Measurements from ENCODE around the gene ERRFI1. TPM values are rescaled to one million over a fixed set of nuclear protein-coding genes. Genes with fewer than 3 reads are reported as not detected.

The ERRFI1 gene
- total RNA-seq, 1 experiment from 2014 or later = 66.9 TPM

DNA sequence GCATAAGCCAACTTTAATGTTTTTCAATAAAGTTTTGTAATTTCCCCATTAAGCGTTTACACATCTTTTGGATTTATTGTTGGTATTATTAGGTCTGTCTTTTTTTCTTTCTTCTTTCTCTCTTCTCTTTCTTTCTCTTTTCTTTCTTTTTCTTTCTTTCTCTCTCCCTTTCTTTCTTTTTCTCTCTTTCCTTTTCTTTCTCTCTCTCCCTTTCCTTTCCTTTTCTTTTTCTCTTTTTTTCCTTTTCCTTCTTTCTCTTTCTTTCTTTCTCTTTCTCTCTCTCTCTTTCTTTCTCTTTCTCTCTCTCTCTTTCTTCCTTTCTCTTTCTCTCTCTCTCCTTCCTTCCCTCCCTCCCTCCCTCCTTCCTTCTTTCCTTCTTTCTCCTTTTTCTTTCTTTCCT is 31.3 kb downstream of the ERRFI1 start:
- H3K9me3 ChIP-seq = no peaks in the 10 kb centered on the region
- H3K4me3 ChIP-seq = no peak overlapping the region
- H3K36me3 ChIP-seq = peaks cover 7% of the 10 kb centered on the region
- no peak for DNase-seq
- H3K27me3 ChIP-seq = no peaks in the 10 kb centered on the region

- Histone ChIP-seq H3K36me3 (peaks cover 13% of the 10 kb centered on the region), H3K4me3 (no peak overlapping the region), H3K27me3 (no peaks in the 10 kb centered on the region), H3K9me3 (no peaks in the 10 kb centered on the region)
- no peak for DNase-seq
Observed at GRCh38 chr1:7993593-7994479, 32.3 kb downstream of the ERRFI1 start.

GRCh38 chr1:7992885-7993284 is 33.2 kb downstream of the ERRFI1 start:
- Histone ChIP-seq H3K9me3 (no peaks in the 10 kb centered on the region), H3K27me3 (no peaks in the 10 kb centered on the region), H3K4me3 (no peak overlapping the region), H3K36me3 (peaks cover 17% of the 10 kb centered on the region)
- DNase-seq = no peak

DNA sequence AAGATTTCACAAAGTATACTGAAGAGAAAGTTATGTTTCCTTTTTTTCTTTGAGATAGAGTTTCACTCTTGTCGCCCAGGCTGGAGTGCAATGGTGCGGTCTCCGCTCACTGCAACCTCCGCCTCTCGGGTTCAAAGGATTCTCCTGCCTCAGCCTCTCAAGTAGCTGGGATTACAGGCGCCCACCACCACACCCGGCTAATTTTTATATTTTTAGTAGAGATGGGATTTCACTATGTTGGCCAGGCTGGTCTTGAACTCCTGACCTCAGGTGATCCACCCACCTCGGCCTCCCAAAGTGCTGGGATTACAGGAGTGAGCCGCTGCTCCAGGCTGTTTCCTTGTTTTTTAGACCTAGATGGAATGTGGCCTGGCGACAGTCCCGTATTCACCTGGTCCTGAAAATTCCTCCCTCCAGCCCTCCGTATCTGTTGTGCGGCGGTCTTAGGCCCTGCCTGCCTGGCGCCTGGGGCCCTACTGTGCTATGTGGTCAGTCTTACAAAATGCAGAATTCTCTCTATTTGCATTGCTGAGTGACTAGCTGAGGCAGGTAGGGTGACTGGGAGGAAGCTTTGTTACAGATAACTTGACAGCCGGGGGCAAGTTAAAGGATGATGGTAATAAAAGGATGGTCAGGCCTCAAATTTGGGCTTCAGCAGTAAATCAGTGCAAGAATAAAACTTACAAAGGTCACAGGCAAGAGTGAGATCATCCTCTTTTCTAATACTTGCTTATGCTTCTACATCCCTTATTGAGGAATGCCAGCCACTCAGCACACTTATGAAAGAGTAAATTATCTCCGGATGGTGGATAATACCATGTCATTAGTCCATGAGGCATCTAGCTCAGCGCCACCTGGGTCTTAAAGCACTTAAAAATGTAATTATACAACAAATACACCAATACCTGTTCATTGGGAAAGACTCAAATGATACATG is 34.3 kb downstream of the ERRFI1 start:
- Histone ChIP-seq H3K9me3 (no peaks in the 10 kb centered on the region), H3K4me3 (no peak overlapping the region), H3K36me3 (peaks cover 25% of the 10 kb centered on the region), H3K27me3 (no peaks in the 10 kb centered on the region)
- no peak for DNase-seq

- H3K36me3 ChIP-seq = peaks cover 37% of the 10 kb centered on the region
- DNase-seq = no peak
- no peaks in the 10 kb centered on the region for H3K27me3 ChIP-seq
- no peaks in the 10 kb centered on the region for H3K9me3 ChIP-seq
- no peak overlapping the region for H3K4me3 ChIP-seq
Observed at GRCh38 chr1:7989762-7990428, 36.2 kb downstream of the ERRFI1 start.

DNA sequence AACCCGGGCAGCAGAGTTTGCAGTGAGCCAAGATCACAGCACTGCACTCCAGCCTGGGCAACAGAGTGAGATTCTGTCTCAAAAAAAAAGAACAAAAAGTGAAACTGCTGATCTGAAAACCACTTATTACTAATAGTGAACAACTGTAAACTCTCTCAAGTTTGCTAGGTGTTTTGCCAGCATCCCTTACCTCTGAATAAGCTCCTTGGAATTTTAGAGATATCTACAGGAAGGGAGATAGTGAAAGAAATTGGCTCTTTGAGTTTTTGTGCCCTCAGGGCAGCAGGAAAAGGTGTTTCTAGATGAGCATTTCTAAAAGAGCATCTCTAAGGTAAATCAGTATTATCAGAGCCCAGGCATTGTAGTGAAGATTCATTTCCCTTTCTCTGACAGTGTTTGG is 37.5 kb downstream of the ERRFI1 start:
- DNase-seq = no peak
- Histone ChIP-seq H3K9me3 (no peaks in the 10 kb centered on the region), H3K36me3 (peaks cover 48% of the 10 kb centered on the region), H3K4me3 (no peak overlapping the region), H3K27me3 (no peaks in the 10 kb centered on the region)

DNA sequence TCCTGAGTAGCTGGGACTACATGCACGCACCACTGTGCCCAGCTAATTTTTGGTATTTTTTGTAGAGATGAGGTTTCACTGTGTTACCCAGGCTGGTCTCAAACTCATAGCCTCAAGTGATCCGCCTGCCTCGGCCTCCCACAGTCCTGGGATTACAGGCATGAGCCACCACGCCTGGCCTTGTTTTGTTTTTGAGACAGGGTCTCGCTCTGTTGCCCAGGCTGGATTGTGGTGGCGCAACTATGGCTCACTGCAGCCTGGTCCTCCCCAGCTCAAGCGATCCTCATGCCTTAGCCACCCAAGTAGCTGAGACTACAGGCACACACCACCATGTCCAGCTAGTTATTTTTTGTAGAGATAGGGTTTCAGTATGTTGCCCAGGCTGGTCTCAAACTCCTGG is 38.6 kb downstream of the ERRFI1 start:
- DNase-seq = no peak
- Histone ChIP-seq H3K36me3 (peaks cover 58% of the 10 kb centered on the region), H3K27me3 (no peaks in the 10 kb centered on the region), H3K9me3 (no peaks in the 10 kb centered on the region), H3K4me3 (no peak overlapping the region)

DNA sequence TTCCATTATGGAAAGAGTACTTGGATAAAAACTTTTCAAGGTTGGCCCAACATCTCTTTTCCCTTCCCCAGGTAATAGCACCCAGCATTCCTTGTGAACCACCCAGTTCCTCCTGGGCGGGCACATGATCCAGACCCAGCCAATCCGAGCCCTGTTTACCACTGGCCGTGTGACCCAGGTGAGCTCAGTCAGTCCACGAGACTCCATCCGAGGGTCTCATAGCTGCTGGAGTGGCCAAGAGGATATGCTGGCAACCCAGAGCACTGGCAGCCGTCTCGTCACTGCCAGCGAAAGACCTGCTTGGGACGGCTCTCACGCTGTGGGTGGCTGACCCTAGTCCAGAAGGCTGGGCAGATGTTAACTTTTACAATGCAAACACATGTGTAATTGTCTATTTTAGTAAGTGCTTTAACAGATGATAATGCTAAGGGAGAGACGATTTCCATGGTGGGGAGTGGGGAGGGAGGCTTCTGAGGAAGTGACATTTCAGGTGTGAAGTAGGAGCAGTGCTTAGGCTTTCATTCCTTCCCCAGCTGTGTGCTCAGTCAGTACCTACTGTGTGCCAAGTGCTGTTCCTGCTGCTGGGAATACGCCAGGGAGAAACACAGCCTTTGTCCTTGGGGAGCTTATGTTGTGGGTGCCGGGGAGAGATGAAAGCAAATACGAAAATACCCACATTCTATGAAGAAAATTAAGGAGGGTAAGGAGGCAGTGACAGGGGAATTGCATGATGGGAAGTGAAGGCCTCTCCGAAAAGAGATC is 40.1 kb downstream of the ERRFI1 start:
- no peaks in the 10 kb centered on the region for H3K9me3 ChIP-seq
- DNase-seq = no peak
- no peaks in the 10 kb centered on the region for H3K27me3 ChIP-seq

DNA sequence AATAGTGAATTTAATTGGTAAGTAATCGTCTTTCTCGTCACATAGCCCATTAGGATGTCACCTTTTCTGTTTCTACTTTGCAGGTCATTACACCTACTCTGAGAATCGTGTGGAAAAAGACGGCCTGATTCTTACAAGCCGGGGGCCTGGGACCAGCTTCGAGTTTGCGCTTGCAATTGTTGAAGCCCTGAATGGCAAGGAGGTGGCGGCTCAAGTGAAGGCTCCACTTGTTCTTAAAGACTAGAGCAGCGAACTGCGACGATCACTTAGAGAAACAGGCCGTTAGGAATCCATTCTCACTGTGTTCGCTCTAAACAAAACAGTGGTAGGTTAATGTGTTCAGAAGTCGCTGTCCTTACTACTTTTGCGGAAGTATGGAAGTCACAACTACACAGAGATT is 41.3 kb downstream of the ERRFI1 start:
- H3K27me3 ChIP-seq = no peaks in the 10 kb centered on the region
- peaks cover 72% of the 10 kb centered on the region for H3K36me3 ChIP-seq
- no peak for DNase-seq
- no peaks in the 10 kb centered on the region for H3K9me3 ChIP-seq
- H3K4me3 ChIP-seq = no peak overlapping the region

More for the DNA sequence above, 40.1 kb downstream of the ERRFI1 start:
- Histone ChIP-seq H3K4me3 (no peak overlapping the region), H3K36me3 (peaks cover 63% of the 10 kb centered on the region)

DNA sequence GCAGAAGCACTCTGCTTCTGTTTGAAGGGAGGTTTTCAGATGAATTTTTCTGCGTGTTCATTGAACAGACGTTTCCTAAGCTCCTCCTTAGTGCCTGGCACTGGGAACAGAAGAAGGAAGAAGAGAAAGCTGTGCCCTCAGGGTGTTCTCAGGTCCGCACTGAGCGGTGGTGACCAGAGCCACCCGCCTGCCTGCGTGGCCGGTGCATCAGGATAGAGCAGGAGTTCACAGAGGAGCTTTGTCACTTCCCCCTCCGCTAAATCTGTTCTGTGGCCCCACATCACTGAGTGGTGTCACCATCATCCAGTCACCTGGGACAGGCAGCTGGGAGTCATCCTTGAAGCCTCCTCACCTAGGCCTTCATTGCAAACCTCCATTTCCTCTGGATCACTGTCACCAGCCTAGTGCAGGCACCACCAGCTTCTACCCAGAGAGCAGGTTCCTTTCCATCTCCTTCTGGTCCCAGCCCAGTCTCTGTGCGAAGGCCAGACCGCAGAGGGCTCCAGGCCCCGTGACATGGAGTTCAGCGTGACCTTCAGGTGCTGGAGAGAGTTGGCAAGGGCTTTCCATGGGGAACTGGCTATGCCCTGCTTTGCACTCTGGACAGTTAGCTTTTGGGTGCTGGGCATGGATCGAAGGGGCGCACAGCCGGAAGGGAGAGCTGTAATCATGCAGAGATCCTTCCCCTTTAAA is 42.9 kb downstream of the ERRFI1 start:
- no peaks in the 10 kb centered on the region for H3K9me3 ChIP-seq
- H3K36me3 ChIP-seq = peaks cover 73% of the 10 kb centered on the region
- no peaks in the 10 kb centered on the region for H3K27me3 ChIP-seq
- no peak for DNase-seq
- H3K4me3 ChIP-seq = no peak overlapping the region

DNA sequence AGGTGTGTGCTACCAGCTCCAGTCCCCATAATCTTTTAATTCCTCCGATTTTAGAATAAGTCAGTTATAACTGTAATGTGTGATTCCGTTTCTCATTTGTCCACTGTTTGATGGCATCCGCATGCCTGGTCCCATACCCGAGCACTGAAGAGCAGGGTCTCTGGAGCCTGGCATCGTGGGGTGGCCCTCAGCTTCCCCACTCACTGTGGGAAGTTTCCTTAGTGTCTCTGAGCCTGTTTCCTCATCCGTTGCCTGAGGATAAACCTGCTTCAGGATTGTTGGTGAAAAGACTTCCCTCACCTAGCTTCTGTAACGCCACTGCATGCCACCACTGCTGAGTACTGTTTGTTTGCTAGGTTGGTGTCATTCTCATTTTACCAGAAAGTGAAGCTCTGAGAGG is 45.1 kb downstream of the ERRFI1 start:
- no peak overlapping the region for H3K4me3 ChIP-seq
- H3K36me3 ChIP-seq = peaks cover 73% of the 10 kb centered on the region
- DNase-seq = no peak
- no peaks in the 10 kb centered on the region for H3K27me3 ChIP-seq
- no peaks in the 10 kb centered on the region for H3K9me3 ChIP-seq

GRCh38 chr1:7975212-7975865 is 50.8 kb downstream of the ERRFI1 start:
- Histone ChIP-seq H3K27me3 (no peaks in the 10 kb centered on the region), H3K36me3 (peaks cover 71% of the 10 kb centered on the region), H3K4me3 (no peak overlapping the region), H3K9me3 (no peaks in the 10 kb centered on the region)
- DNase-seq = peak; percentile 63

GRCh38 chr1:7973086-7973485 is 53.0 kb downstream of the ERRFI1 start:
- no peak overlapping the region for H3K4me3 ChIP-seq
- peaks cover 76% of the 10 kb centered on the region for H3K36me3 ChIP-seq
- DNase-seq = no peak
- H3K9me3 ChIP-seq = no peaks in the 10 kb centered on the region
- H3K27me3 ChIP-seq = no peaks in the 10 kb centered on the region

- Histone ChIP-seq H3K9me3 (no peaks in the 10 kb centered on the region), H3K36me3 (peaks cover 80% of the 10 kb centered on the region), H3K27me3 (no peaks in the 10 kb centered on the region), H3K4me3 (no peak overlapping the region)
- DNase-seq = no peak
Observed at GRCh38 chr1:7972285-7972684, 53.8 kb downstream of the ERRFI1 start.

DNA sequence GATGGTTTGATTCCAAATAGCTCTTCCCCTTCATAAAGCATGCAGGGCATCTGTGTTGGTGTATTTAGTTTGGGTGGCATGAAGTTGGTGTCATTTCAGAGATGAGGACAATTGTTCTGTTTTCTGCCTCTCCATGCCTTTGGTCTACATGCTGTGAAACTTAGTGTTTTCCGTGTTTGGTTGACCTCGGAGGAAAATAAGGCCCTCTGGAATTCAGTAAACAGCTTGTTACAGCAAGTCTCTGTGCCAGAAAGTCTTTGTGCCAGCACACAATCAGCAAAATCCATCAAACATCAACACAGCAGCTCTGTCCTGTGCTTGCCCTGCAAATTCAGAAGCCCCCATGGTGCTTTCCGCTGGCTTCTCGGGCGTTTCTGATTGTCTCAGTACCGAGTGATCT is 55.1 kb downstream of the ERRFI1 start:
- Histone ChIP-seq H3K9me3 (no peaks in the 10 kb centered on the region), H3K4me3 (no peak overlapping the region), H3K36me3 (peaks cover 80% of the 10 kb centered on the region), H3K27me3 (no peaks in the 10 kb centered on the region)
- DNase-seq = no peak

Measured in MG63 (cell line).